ENCODE results near the gene IQCF2. TPM values are rescaled to one million over a fixed set of nuclear protein-coding genes. Genes with fewer than 3 reads are reported as not detected.

The IQCF2 gene
- total RNA-seq, 2 experiments from 2014 or later = not detected

GRCh38 chr3:51869304-51869703, 7.9 kb downstream of the IQCF2 start:
- Mint-ChIP-seq H3K4me3 (no peak overlapping the region), H3K36me3 (ENCODE audit: low read depth) (no peaks in the 10 kb centered on the region), H3K27ac (no peak overlapping the region), H3K27me3 (peaks cover 14% of the 10 kb centered on the region), H3K9me3 (no peaks in the 10 kb centered on the region), H3K4me1 (ENCODE audit: low read depth) (no peaks in the 10 kb centered on the region)
- POLR2A ChIA-PET = no interaction called here
- ATAC-seq = no peak
- DNase-seq = no peak
- intact Hi-C loops (cut with micrococcal nuclease) = no loop called here
- CTCF ChIA-PET = no interaction called here
- no peak for TF ChIP-seq CTCF (IDR thresholded peaks at IDR 0.05)

GRCh38 chr3:51873253-51873766, 11.9 kb downstream of the IQCF2 start:
- Mint-ChIP-seq H3K4me3 (no peak overlapping the region), H3K36me3 (ENCODE audit: low read depth) (no peaks in the 10 kb centered on the region), H3K27ac (no peak overlapping the region), H3K27me3 (peaks cover 12% of the 10 kb centered on the region), H3K4me1 (ENCODE audit: low read depth) (no peaks in the 10 kb centered on the region), H3K9me3 (no peaks in the 10 kb centered on the region)
- intact Hi-C loops (cut with micrococcal nuclease) = no loop called here
- no peak for TF ChIP-seq CTCF (IDR thresholded peaks at IDR 0.05)
- POLR2A ChIA-PET = no interaction called here
- DNase-seq (no peak), ATAC-seq (no peak)
- CTCF ChIA-PET = no interaction called here

- H3K4me1 Mint-ChIP-seq (ENCODE audit: low read depth) = no peaks in the 10 kb centered on the region
- TF ChIP-seq CTCF (IDR thresholded peaks at IDR 0.05) = no peak
- peaks cover 13% of the 10 kb centered on the region for H3K27me3 Mint-ChIP-seq
- no peaks in the 10 kb centered on the region for H3K36me3 Mint-ChIP-seq (ENCODE audit: low read depth)
- H3K4me3 Mint-ChIP-seq = no peak overlapping the region
- no peak for DNase-seq
- ChIA-PET CTCF (no interaction called here), POLR2A (no interaction called here)
- H3K27ac Mint-ChIP-seq = no peak overlapping the region
- no peak for ATAC-seq
- no peaks in the 10 kb centered on the region for H3K9me3 Mint-ChIP-seq
- intact Hi-C loops (cut with micrococcal nuclease) = no loop called here
These were observed 12.5 kb downstream of the IQCF2 start for GRCh38 chr3:51873876-51874275.

GRCh38 chr3:51874411-51874810, 13.0 kb downstream of the IQCF2 start:
- intact Hi-C loops (cut with micrococcal nuclease) = no loop called here
- Mint-ChIP-seq H3K36me3 (ENCODE audit: low read depth) (no peaks in the 10 kb centered on the region), H3K4me3 (no peak overlapping the region), H3K9me3 (no peaks in the 10 kb centered on the region), H3K27ac (no peak overlapping the region), H3K27me3 (peaks cover 11% of the 10 kb centered on the region), H3K4me1 (ENCODE audit: low read depth) (no peaks in the 10 kb centered on the region)
- POLR2A ChIA-PET = no interaction called here
- no peak for TF ChIP-seq CTCF (IDR thresholded peaks at IDR 0.05)
- no peak for DNase-seq
- CTCF ChIA-PET = no interaction called here
- ATAC-seq = no peak

GRCh38 chr3:51874889-51875288, 13.5 kb downstream of the IQCF2 start:
- H3K27me3 Mint-ChIP-seq = peaks cover 8% of the 10 kb centered on the region
- intact Hi-C loops (cut with micrococcal nuclease) = no loop called here
- H3K4me1 Mint-ChIP-seq (ENCODE audit: low read depth) = no peaks in the 10 kb centered on the region
- H3K4me3 Mint-ChIP-seq = no peak overlapping the region
- ChIA-PET POLR2A (no interaction called here), CTCF (no interaction called here)
- no peaks in the 10 kb centered on the region for H3K36me3 Mint-ChIP-seq (ENCODE audit: low read depth)
- no peak overlapping the region for H3K27ac Mint-ChIP-seq
- DNase-seq (no peak), ATAC-seq (no peak)
- no peak for TF ChIP-seq CTCF (IDR thresholded peaks at IDR 0.05)
- H3K9me3 Mint-ChIP-seq = no peaks in the 10 kb centered on the region
